K562 (cell line): ENCODE data around the gene SCMH1. TPM values are rescaled to one million over a fixed set of nuclear protein-coding genes. Genes with fewer than 3 reads are reported as not detected.

Experiments
- BDP1 ChIP-seq: IDR thresholded peaks from 3 replicates; pipeline ENCODE4 v1.6.1; 2011; ENCODE audit not compliant: insufficient read length, insufficient read depth
- CBX5 ChIP-seq: IDR thresholded peaks from 2 replicates; pipeline ENCODE4 v1.6.1; 2014; ENCODE audit warnings: low read depth, borderline replicate concordance
- EZH2 ChIP-seq: IDR thresholded peaks from 2 replicates; pipeline ENCODE4 v1.6.1; 2012; ENCODE audit warnings: low read depth, mild to moderate bottlenecking, inconsistent platforms, low read length, borderline replicate concordance
- FOXP1 ChIP-seq: sonication (generic); formaldehyde crosslinking; IDR thresholded peaks from 2 replicates; pipeline ENCODE4 v1.8.0; 2022; ENCODE audit warnings: mild to moderate bottlenecking, missing genetic modification reagents
- GATA2 ChIP-seq: sonication (generic); formaldehyde crosslinking; IDR thresholded peaks from 2 replicates; pipeline ENCODE4 v1.4.0; 2020; ENCODE audit warnings: mild to moderate bottlenecking, missing genetic modification reagents
- KAT2B ChIP-seq: IDR thresholded peaks from one replicate; pipeline ENCODE4 v1.6.1; 2012; ENCODE audit warnings: low read depth, mild to moderate bottlenecking, control low read depth, inconsistent platforms, low read length, moderate library complexity
- NRF1 ChIP-seq, 2 experiments: fragments of 450-650 bp; IDR thresholded peaks in 1 of 2; conservative IDR thresholded peaks in 1 of 2; 2 replicates each; pipeline ENCODE4 v1.6.1; 2014; ENCODE audit warnings: mild to moderate bottlenecking in 2 of 2
- NUFIP1 ChIP-seq: fragments of 450-650 bp; IDR thresholded peaks from 2 replicates; pipeline ENCODE4 v1.6.1; 2018; ENCODE audit not compliant: partially characterized antibody
- PCBP2 ChIP-seq: fragments of 200-400 bp; formaldehyde crosslinking; IDR thresholded peaks from 2 replicates; pipeline ENCODE4 v1.6.1; 2018; ENCODE audit warnings: low read length, low read depth, mild to moderate bottlenecking, moderate library complexity; ENCODE audit not compliant: poor library complexity, severe bottlenecking
- PTBP1 ChIP-seq: fragments of 200-400 bp; formaldehyde crosslinking; IDR thresholded peaks from 2 replicates; pipeline ENCODE4 v1.6.1; 2017; ENCODE audit warnings: low read depth, low read length
- PYGO2 ChIP-seq: fragments of 450-650 bp; IDR thresholded peaks from 2 replicates; pipeline ENCODE4 v1.6.1; 2016; ENCODE audit warnings: mild to moderate bottlenecking, missing genetic modification characterization, moderate library complexity, missing compliant biosample characterization
- SETDB1 ChIP-seq: IDR thresholded peaks from one replicate; pipeline ENCODE4 v1.6.1; 2012; ENCODE audit warnings: low read length, control low read depth, inconsistent platforms
- SPI1 ChIP-seq: IDR thresholded peaks from 2 replicates; pipeline ENCODE4 v1.6.1; 2011; ENCODE audit warnings: low read depth, low read length, control low read depth, borderline replicate concordance
- SRSF1 ChIP-seq: fragments of 200-400 bp; formaldehyde crosslinking; IDR thresholded peaks from 2 replicates; pipeline ENCODE4 v1.6.1; 2017; ENCODE audit warnings: mild to moderate bottlenecking, low read depth, low read length, moderate library complexity
- TEAD2 ChIP-seq: fragments of 450-650 bp; IDR thresholded peaks from 2 replicates; pipeline ENCODE4 v1.6.1; 2016; ENCODE audit warnings: missing genetic modification characterization, control low read depth, missing compliant biosample characterization
- ZNF696 ChIP-seq: fragments of 250-450 bp; sonication (Bioruptor Pico); conservative IDR thresholded peaks from 2 replicates; pipeline ENCODE4 v1.4.0; 2020; ENCODE audit warnings: mild to moderate bottlenecking, moderate library complexity
- polyA plus RNA-seq, 8 experiments: library from polyadenylated mRNA; depleted of rRNA in 4 of 8; stranded (reverse) in 5 of 8; unstranded in 3 of 8; fragments of >200 nt; fragmentation: Nextera tagmentation in 2 of 8; fragmentation: Illumina TruSeq in 1 of 8; extraction: Ambion mirVana in 2 of 8; extraction: Trizol in 1 of 8; gene quantifications; 2 replicates each; pipeline versions ENCODE4 v1.2.1 to v1.2.3, GENCODE V29; 2011 to 2014; ENCODE audit warnings: inconsistent platforms in 1 of 8, missing spikeins in 1 of 8
- total RNA-seq, 7 experiments: library from RNA; depleted of rRNA in 6 of 7; stranded (reverse); fragments of >200 nt in 6 of 7; fragmentation: Illumina TruSeq in 2 of 7; extraction: Trizol in 2 of 7; gene quantifications; 2 replicates each; pipeline versions ENCODE4 v1.2.1 to v1.2.3, GENCODE V29; 2011 to 2021; ENCODE audit warnings: low replicate concordance in 1 of 7
- TF ChIP-seq, protein P1 (sequence below): fragments of 250-450 bp; sonication (Bioruptor Pico); IDR thresholded peaks from 2 replicates; pipeline ENCODE4 v1.6.1; 2021; ENCODE audit warnings: mild to moderate bottlenecking
- TF ChIP-seq, protein P2 (sequence below): fragments of 450-650 bp; formaldehyde crosslinking; IDR thresholded peaks from 2 replicates; pipeline ENCODE4 v1.4.0; 2020; ENCODE audit warnings: mild to moderate bottlenecking, moderate library complexity

The SCMH1 gene
- total and polyA plus RNA-seq, 9 of the 15 experiments (the other 6 are each of a cell fraction or from before 2014, with no cell fraction given), result 8.5 to 37.0 (median 26.8) TPM

DNA sequence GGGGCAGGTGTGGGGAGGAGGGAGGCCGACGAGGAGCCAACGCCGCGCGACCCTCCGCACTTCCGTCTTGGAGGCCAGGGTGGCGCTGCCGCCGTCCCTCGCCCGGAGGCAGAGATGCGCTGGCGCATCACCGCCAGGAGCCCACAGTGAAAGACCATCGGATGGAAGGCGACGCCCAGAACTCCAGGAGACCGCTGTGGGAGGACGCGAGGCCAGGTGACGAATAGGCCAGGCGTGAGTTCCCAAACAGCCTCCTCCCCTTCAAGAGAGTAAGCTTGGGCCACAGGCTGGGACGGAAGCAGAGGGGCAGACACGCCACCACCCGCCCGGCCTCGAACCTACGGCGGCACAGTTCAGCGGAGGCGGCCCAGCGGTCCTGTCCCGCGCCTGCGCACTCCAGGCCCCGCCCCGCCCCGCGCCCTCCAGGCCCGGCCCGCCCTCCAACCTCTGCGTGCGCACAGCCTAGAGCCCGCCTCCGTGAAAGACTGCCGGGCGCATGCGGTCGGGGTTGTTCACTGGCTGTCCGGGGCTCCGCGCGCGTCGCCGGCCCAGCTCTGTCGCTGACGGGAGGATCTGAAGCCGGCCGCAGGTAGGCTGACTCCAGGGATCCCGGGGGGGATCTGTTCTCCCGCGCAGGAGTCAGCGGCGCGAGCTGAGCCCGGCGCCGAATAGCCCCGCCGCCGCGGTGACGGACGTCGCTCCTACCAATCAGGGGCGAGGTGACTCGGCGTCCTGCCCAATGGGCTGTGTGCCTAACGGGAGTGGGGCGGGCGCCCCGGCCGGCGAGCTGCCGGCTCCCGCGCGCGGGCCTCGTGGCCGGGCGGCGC, 262.7 kb downstream of the SCMH1 start, which contains the start of gene CTPS1 (continued):
- TF ChIP-seq, protein P1, sequence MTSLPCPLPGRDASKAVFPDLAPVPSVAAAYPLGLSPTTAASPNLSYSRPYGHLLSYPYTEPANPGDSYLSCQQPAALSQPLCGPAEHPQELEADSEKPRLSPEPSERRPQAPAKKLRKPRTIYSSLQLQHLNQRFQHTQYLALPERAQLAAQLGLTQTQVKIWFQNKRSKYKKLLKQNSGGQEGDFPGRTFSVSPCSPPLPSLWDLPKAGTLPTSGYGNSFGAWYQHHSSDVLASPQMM (CRISPR knock-in tag), result no peak
- TF ChIP-seq SETDB1, result no peak
- peak; percentile 97 for TF ChIP-seq NRF1 (conservative IDR thresholded peaks at IDR 0.05 in 1 of 2, IDR thresholded peaks at IDR 0.05 in 1 of 2)
- TF ChIP-seq ZNF696 (CRISPR knock-in tag), result no peak
- TF ChIP-seq TEAD2 (tag), result no peak
- no peak for TF ChIP-seq NUFIP1
- TF ChIP-seq FOXP1 (CRISPR knock-in tag), result peak; percentile 45; the same call in 1 of the 2 replicates
- no peak for TF ChIP-seq PCBP2
- TF ChIP-seq GATA2 (CRISPR knock-in tag), result no peak
- TF ChIP-seq PYGO2 (tag), result no peak
- no peak for TF ChIP-seq KAT2B
- no peak for TF ChIP-seq CBX5
- TF ChIP-seq, protein P2, sequence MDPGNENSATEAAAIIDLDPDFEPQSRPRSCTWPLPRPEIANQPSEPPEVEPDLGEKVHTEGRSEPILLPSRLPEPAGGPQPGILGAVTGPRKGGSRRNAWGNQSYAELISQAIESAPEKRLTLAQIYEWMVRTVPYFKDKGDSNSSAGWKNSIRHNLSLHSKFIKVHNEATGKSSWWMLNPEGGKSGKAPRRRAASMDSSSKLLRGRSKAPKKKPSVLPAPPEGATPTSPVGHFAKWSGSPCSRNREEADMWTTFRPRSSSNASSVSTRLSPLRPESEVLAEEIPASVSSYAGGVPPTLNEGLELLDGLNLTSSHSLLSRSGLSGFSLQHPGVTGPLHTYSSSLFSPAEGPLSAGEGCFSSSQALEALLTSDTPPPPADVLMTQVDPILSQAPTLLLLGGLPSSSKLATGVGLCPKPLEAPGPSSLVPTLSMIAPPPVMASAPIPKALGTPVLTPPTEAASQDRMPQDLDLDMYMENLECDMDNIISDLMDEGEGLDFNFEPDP (CRISPR knock-in tag), result no peak
- no peak for TF ChIP-seq BDP1
- TF ChIP-seq EZH2, result no peak
- TF ChIP-seq SPI1, result no peak
- TF ChIP-seq PTBP1, result no peak
- TF ChIP-seq SRSF1, result no peak
